NCI-H128 (cell line): Measurements from ENCODE around the gene WDR53.
"Not testable (repeated sequence)": the region's sequence is repeated elsewhere in the genome, so short reads cannot be mapped to it uniquely, and the experiment has no call there.

Experiments
- DNase-seq: peaks from one replicate; lab custom pipeline; 2025; ENCODE audit not compliant: unreplicated experiment; lab: John Stamatoyannopoulos, UW

Gene WDR53

DNA sequence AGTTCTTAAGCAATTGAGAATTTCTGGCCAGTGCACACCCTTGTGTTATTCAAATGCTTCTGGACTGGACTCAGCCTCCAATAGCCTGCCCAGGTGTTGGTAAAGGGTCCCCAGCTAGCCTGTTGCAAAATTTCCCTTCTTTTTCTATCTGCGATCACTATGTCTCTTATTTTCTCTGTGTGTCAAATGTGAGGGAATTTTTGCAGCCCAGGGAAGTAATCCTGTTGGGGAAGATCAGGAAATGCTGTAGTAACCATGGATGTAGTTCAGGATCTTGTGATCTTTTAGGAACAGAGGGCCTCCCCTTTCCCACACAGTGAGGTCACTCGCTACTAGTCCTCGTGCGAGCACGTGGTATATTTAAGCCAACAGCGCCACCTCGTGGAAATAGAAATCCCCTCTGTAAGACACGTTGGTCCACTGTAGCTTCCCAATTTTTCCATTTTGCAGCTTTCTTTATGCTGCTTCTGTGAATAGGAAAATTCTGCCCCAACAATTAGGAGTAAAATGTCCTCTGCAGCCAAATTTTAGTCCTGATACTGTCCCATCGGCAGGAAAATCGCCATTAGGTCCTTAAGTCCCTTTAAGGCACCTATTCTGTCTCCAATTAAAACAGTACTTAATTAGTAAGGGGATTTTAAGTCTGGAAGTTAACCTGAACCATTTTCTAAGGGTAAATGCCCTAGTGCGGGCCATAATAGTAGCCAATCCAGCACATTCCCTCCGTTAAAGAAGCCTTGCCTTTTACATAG is 49.2 kb downstream of the WDR53 start:
- no peak for DNase-seq

- no peak for DNase-seq
These were observed 50.4 kb downstream of the WDR53 start for GRCh38 chr3:196517919-196518318.

DNA sequence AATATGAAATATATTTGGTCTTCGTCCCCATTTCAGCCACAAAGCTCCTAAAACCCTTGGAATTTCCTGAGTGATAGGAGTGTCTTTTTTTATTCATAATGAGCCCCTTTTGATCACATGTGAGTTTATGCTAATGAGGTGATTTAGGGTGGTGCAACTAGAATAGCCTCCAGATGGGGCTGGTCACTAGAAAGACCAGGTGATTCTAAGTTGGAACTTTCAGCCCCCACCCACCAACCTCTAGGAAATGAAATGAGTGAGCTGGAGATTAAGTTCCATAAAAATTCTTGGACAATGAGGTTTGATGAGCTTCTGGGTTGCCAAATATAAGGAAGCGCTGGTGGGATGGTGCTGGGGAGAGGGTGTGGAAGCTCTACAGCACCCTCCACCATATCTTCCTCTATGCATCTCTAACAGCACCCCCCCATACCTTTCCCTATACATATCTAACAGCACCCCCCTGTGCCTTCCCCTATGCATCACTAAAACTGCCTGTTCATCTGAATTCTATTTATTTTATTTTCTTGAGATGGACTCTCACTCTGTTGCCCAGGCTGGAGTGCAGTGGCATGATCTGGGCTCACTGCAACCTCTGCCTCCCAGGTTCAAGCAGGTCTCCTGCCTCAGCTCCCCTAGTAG is 51.1 kb downstream of the WDR53 start:
- DNase-seq = no peak

DNA sequence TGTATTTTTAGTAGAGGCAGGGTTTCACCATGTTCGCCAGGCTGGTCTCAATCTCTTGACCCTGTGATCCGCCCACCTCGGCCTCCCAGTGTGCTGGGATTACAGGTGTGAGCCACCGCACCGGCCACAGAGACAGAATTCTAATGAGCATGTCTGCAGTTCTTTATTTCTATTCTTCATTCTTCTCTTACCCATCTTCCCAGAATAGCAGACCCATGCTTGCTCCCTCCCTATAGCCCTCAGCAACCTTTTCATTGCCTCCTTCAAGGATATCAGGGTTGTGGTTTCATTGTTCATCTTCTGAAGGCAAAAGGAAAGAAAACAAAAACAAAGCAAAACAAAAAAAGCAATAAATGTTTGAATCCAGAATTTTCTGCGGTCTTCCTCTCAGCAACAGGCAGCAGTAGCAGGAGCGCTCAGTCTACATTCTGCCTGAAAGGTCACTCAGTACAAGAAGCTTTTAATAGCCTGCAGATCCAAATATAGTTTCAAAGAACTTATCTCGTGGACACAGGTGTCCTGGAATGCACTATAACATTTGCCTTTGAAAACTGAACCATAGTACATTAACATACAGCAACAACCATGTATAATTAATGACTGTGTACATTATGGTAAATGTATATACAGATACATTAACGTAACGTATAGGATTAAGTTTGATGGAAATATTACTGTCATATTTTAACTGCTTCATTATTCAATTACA is 53.3 kb downstream of the WDR53 start, which contains the start of gene SMCO1:
TSS of gene SMCO1 (minus strand) at position 434 of the 709 bp plus-strand sequence. CDS start at position 297, 137 bp downstream.
- DNase-seq = no peak

DNA sequence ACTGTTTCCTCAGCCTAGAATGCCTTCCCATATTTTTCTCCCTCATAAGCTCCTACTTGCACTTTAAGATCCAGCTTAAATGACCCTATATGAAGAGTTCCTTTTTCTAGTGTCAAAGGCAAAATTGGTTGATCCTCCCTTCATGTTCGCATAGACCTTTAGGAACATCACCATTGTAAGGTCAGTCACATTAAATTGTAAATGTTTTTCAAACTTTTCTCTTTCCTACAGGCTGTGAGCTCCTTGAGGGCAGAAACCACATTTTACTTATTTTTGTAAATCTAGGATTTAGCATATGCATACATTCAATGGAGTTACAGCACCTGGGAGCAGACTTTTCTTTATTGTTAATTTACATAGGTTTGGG is 54.0 kb downstream of the WDR53 start:
- DNase-seq = no peak

GRCh38 chr3:196513697-196514349 is 54.5 kb downstream of the WDR53 start:
- no peak for DNase-seq

- not testable (repeated sequence) for DNase-seq
These were observed 56.5 kb downstream of the WDR53 start for GRCh38 chr3:196511646-196512425.

DNA sequence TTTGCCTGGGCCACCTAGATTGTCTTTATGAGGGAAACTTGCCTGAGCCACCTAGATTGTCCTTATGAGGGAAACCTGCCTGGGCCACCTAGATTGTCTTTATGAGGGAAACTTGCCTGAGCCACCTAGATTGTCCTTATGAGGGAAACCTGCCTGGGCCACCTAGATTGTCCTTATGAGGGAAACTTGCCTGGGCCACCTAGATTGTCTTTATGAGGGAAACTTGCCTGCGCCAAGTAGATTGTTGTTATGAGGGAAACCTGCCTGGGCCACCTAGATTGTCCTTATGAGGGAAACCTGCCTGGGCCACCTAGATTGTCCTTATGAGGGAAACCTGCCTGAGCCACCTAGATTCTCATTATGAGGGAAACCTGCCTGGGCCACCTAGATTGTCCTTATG is 57.2 kb downstream of the WDR53 start:
- DNase-seq = not testable (repeated sequence)

DNA sequence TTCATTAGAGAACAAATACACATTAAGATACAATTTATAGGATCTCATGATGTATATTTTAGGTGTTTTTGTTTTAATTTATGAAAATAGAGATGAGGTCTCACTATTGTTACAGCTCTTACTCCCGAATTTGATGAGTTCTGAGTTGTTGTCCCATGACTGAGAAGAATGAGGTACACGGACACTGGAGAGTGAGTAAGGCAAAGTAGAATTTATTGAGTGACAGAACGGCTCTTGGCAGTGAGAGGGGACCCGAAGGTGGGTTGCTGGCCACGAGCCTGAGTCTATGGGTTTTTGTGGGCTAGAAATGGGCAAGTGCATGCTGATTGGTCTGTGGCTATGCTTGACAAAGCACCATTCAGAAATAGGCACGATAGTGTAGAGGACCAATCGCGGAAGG is 61.7 kb downstream of the WDR53 start:
- DNase-seq = no peak

- DNase-seq = no peak
These were observed 63.8 kb downstream of the WDR53 start for GRCh38 chr3:196504556-196504955.
